GM12878 (cell line): ENCODE data around the gene PSMA2. TPM values are rescaled to one million over a fixed set of nuclear protein-coding genes. Genes with fewer than 3 reads are reported as not detected.
A peak's percentile ranks its signal among the peaks of the same experiment; 100 is the strongest.

Experiments
- E4F1 ChIP-seq: fragments of 450-650 bp; IDR thresholded peaks from 2 replicates; pipeline ENCODE4 v1.6.1; 2018; ENCODE audit warnings: borderline replicate concordance, mild to moderate bottlenecking; ENCODE audit not compliant: partially characterized antibody
- EP300 ChIP-seq, 2 experiments: fragments of 150-350 bp in 1 of 2; IDR thresholded peaks; 2 replicates each; pipeline ENCODE4 v1.6.1; 2011 to 2012; ENCODE audit warnings: low read depth in 2 of 2, low read length in 2 of 2, borderline replicate concordance in 1 of 2, improper control_type of control experiment in 1 of 2, inconsistent platforms in 1 of 2; ENCODE audit not compliant: control insufficient read depth in 1 of 2
- ESRRA ChIP-seq: IDR thresholded peaks from 2 replicates; pipeline ENCODE4 v1.6.1; 2012; ENCODE audit warnings: mild to moderate bottlenecking, low read length, improper control_type of control experiment
- FOXK2 ChIP-seq: fragments of 450-650 bp; IDR thresholded peaks from 2 replicates; pipeline ENCODE4 v1.6.1; 2017; ENCODE audit warnings: mild to moderate bottlenecking, moderate library complexity
- HCFC1 ChIP-seq: fragments of 150-350 bp; IDR thresholded peaks from 2 replicates; pipeline ENCODE4 v1.6.1; 2014; ENCODE audit warnings: low read length
- LARP7 ChIP-seq: fragments of 450-650 bp; IDR thresholded peaks from 2 replicates; pipeline ENCODE4 v1.6.1; 2017; ENCODE audit warnings: mild to moderate bottlenecking
- MXI1 ChIP-seq: fragments of 150-350 bp; IDR thresholded peaks from 2 replicates; pipeline ENCODE4 v1.6.1; 2011; ENCODE audit warnings: low read depth, mild to moderate bottlenecking, inconsistent platforms, low read length, improper control_type of control experiment
- NR2C2 ChIP-seq: IDR thresholded peaks from 2 replicates; pipeline ENCODE4 v1.6.1; 2011; ENCODE audit warnings: borderline replicate concordance, low read depth; ENCODE audit not compliant: control insufficient read depth, insufficient read length
- PML ChIP-seq: IDR thresholded peaks from 2 replicates; pipeline ENCODE4 v1.6.1; 2012; ENCODE audit warnings: low read length, inconsistent platforms
- RAD21 ChIP-seq: IDR thresholded peaks from 2 replicates; pipeline ENCODE4 v1.6.1; 2011; ENCODE audit warnings: mild to moderate bottlenecking, low read depth, low read length, moderate library complexity; ENCODE audit not compliant: insufficient read depth
- RB1 ChIP-seq: fragments of 450-650 bp; formaldehyde crosslinking; IDR thresholded peaks from 2 replicates; pipeline ENCODE4 v1.6.1; 2017; ENCODE audit warnings: mild to moderate bottlenecking, borderline replicate concordance
- SIN3A ChIP-seq: IDR thresholded peaks from 2 replicates; pipeline ENCODE4 v1.6.1; 2012; ENCODE audit warnings: low read depth, low read length, improper control_type of control experiment
- SMARCA5 ChIP-seq: fragments of 450-650 bp; IDR thresholded peaks from 2 replicates; pipeline ENCODE4 v1.6.1; 2017; ENCODE audit warnings: mild to moderate bottlenecking
- SREBF1 ChIP-seq: IDR thresholded peaks from 2 replicates; pipeline ENCODE4 v1.6.1; 2012; ENCODE audit warnings: mild to moderate bottlenecking, low read length
- SUPT20H ChIP-seq: IDR thresholded peaks from 2 replicates; pipeline ENCODE4 v1.6.1; 2011; ENCODE audit warnings: low read depth, mild to moderate bottlenecking, low read length, moderate library complexity, borderline replicate concordance; ENCODE audit not compliant: control insufficient read depth
- TCF3 ChIP-seq: IDR thresholded peaks from 2 replicates; pipeline ENCODE4 v1.6.1; 2012; ENCODE audit warnings: low read depth, mild to moderate bottlenecking, low read length, borderline replicate concordance; ENCODE audit not compliant: insufficient read depth
- WRNIP1 ChIP-seq: IDR thresholded peaks from 2 replicates; pipeline ENCODE4 v1.6.1; 2011; ENCODE audit warnings: low read depth, low read length, improper control_type of control experiment, borderline replicate concordance
- polyA plus RNA-seq, 11 experiments: library from polyadenylated mRNA; depleted of rRNA in 4 of 11; unstranded in 6 of 11; stranded (reverse) in 5 of 11; fragments of >200 nt; fragmentation: Nextera tagmentation in 4 of 11; fragmentation: Illumina TruSeq in 1 of 11; extraction: Ambion mirVana in 4 of 11; extraction: Trizol in 1 of 11; gene quantifications; 1 replicate in 1 of 11; 2 replicates in 10 of 11; pipeline versions ENCODE4 v1.2.1 to v1.2.3, GENCODE V29; 2011 to 2016; ENCODE audit warnings: inconsistent platforms in 2 of 11, missing spikeins in 2 of 11, low read depth in 1 of 11
- total RNA-seq, 4 experiments: library from RNA; depleted of rRNA in 3 of 4; stranded (reverse); fragments of >200 nt in 3 of 4; fragmentation: Illumina TruSeq in 1 of 4; extraction: Trizol in 1 of 4; gene quantifications; 2 replicates each; pipeline versions ENCODE4 v1.2.1 to v1.2.3, GENCODE V29; 2013 to 2021
- TF ChIP-seq, protein P1 (sequence below): fragments of 450-650 bp; IDR thresholded peaks from 2 replicates; pipeline ENCODE4 v1.6.1; 2016; ENCODE audit warnings: mild to moderate bottlenecking, moderate library complexity, borderline replicate concordance
- TF ChIP-seq, protein P2 (sequence below): IDR thresholded peaks from 2 replicates; pipeline ENCODE4 v1.6.1; 2011; ENCODE audit warnings: low read depth, mild to moderate bottlenecking, low read length, moderate library complexity, borderline replicate concordance; ENCODE audit errors: extremely low read depth
- TF ChIP-seq, protein P3 (sequence below): IDR thresholded peaks from 2 replicates; pipeline ENCODE4 v1.6.1; 2011; ENCODE audit warnings: borderline replicate concordance, low read depth, mild to moderate bottlenecking, moderate library complexity, mixed read lengths, low read length; ENCODE audit not compliant: insufficient read depth; ENCODE audit errors: extremely low read length

Gene PSMA2
- total and polyA plus RNA-seq, 10 of the 15 experiments (the other 5 are each of a cell fraction or from before 2014, with no cell fraction given), result 129 to 1,223 (median 317) TPM

GRCh38 chr7:42931834-42932651 is at the start of gene PSMA2, which contains the start of gene MRPL32 (continued):
- TF ChIP-seq TCF3 (0 out of 2 replicates have a peak, but pooled peaks have one; percentile 43), NR2C2 (no peak), RAD21 (no peak), SUPT20H (no peak), E4F1 (no peak), MXI1 (peak; percentile 97), HCFC1 (peak; percentile 97), SMARCA5 (peak; percentile 78), RB1 (0 out of 2 replicates have a peak, but pooled peaks have one; percentile 36), SREBF1 (0 out of 2 replicates have a peak, but pooled peaks have one; percentile 52), WRNIP1 (no peak), SIN3A (peak; percentile 59; the same call in 1 of the 2 replicates), ESRRA (no peak; the same call in 1 of the 2 replicates), EP300 (IDR thresholded peaks at IDR 0.05; ENCODE audit: borderline replicate concordance in 1 of 2, control insufficient read depth in 1 of 2, low read depth in 2 of 2, low read length in 2 of 2) (no peak), PML (peak; percentile 90; the same call in 1 of the 2 replicates), FOXK2 (no peak), LARP7 (peak; percentile 39; the same call in 1 of the 2 replicates)
- TF ChIP-seq, protein P1, sequence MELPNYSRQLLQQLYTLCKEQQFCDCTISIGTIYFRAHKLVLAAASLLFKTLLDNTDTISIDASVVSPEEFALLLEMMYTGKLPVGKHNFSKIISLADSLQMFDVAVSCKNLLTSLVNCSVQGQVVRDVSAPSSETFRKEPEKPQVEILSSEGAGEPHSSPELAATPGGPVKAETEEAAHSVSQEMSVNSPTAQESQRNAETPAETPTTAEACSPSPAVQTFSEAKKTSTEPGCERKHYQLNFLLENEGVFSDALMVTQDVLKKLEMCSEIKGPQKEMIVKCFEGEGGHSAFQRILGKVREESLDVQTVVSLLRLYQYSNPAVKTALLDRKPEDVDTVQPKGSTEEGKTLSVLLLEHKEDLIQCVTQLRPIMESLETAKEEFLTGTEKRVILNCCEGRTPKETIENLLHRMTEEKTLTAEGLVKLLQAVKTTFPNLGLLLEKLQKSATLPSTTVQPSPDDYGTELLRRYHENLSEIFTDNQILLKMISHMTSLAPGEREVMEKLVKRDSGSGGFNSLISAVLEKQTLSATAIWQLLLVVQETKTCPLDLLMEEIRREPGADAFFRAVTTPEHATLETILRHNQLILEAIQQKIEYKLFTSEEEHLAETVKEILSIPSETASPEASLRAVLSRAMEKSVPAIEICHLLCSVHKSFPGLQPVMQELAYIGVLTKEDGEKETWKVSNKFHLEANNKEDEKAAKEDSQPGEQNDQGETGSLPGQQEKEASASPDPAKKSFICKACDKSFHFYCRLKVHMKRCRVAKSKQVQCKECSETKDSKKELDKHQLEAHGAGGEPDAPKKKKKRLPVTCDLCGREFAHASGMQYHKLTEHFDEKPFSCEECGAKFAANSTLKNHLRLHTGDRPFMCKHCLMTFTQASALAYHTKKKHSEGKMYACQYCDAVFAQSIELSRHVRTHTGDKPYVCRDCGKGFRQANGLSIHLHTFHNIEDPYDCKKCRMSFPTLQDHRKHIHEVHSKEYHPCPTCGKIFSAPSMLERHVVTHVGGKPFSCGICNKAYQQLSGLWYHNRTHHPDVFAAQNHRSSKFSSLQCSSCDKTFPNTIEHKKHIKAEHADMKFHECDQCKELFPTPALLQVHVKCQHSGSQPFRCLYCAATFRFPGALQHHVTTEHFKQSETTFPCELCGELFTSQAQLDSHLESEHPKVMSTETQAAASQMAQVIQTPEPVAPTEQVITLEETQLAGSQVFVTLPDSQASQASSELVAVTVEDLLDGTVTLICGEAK, result peak; percentile 67; the same call in 1 of the 2 replicates
- TF ChIP-seq, protein P2, sequence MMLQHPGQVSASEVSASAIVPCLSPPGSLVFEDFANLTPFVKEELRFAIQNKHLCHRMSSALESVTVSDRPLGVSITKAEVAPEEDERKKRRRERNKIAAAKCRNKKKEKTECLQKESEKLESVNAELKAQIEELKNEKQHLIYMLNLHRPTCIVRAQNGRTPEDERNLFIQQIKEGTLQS, result no peak
- TF ChIP-seq, protein P3, sequence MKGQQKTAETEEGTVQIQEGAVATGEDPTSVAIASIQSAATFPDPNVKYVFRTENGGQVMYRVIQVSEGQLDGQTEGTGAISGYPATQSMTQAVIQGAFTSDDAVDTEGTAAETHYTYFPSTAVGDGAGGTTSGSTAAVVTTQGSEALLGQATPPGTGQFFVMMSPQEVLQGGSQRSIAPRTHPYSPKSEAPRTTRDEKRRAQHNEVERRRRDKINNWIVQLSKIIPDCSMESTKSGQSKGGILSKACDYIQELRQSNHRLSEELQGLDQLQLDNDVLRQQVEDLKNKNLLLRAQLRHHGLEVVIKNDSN, result no peak
